Fibroblast of gingiva (primary cell): Measurements from ENCODE around the gene ALG12.
"Not testable (repeated sequence)": the region's sequence is repeated elsewhere in the genome, so short reads cannot be mapped to it uniquely, and the experiment has no call there.

Experiments used
- DNase-seq: peaks from one replicate; pipeline ENCODE4 v3.0.0-alpha.2; 2011; ENCODE audit warnings: low read depth

ALG12 gene

GRCh38 chr22:49866646-49867045 is 51.6 kb downstream of the ALG12 start:
- DNase-seq: no peak

GRCh38 chr22:49866134-49866533 is 52.1 kb downstream of the ALG12 start:
- DNase-seq: no peak

- no peak for DNase-seq
Measured at GRCh38 chr22:49865156-49865555, 53.1 kb downstream of the ALG12 start.

GRCh38 chr22:49863931-49864330 is 54.3 kb downstream of the ALG12 start:
- no peak for DNase-seq

GRCh38 chr22:49862496-49862776 is 55.8 kb downstream of the ALG12 start:
- DNase-seq: no peak

- DNase-seq: no peak
Measured at GRCh38 chr22:49861642-49862495, 56.4 kb downstream of the ALG12 start.

- DNase-seq: no peak
Measured at GRCh38 chr22:49858827-49859226, 59.4 kb downstream of the ALG12 start.

GRCh38 chr22:49856766-49857618 is 61.2 kb downstream of the ALG12 start:
- no peak for DNase-seq

GRCh38 chr22:49856343-49856742 is 61.9 kb downstream of the ALG12 start:
- no peak for DNase-seq

GRCh38 chr22:49855251-49855911 is 62.9 kb downstream of the ALG12 start:
- no peak for DNase-seq

GRCh38 chr22:49853981-49854831 is 64.0 kb downstream of the ALG12 start:
- DNase-seq: peak; percentile 21

- DNase-seq: peak; percentile 95
Measured at GRCh38 chr22:49852898-49853894, 65.0 kb downstream of the ALG12 start, which contains the start of gene ZBED4. ZBED4 (plus strand) TSS chr22:49853844; CDS start chr22:49883663, 29,819 bp downstream.

GRCh38 chr22:49852568-49852897 is 65.7 kb downstream of the ALG12 start:
- not testable (repeated sequence) for DNase-seq

- DNase-seq: no peak
Measured at GRCh38 chr22:49850959-49851802, 67.1 kb downstream of the ALG12 start.
